Lower leg skin (tissue), 4 donors: ENCODE results near the gene SUSD4. TPM values are rescaled to one million over a fixed set of nuclear protein-coding genes. Genes with fewer than 3 reads are reported as not detected.
A peak's percentile ranks its signal among the peaks of the same experiment; 100 is the strongest.

Source experiments
- DNase-seq, 2 donors: peaks; one replicate each; pipeline ENCODE4 v3.0.0-alpha.2; 2019; ENCODE audit warnings: low spot score in 2 of 2
- H3K4me3 ChIP-seq: fragments of 200-600 bp; sonication (generic); 2 replicates; pipeline ENCODE4 v1.5.1; 2017; ENCODE audit warnings: mild to moderate bottlenecking, low read depth; ENCODE audit not compliant: poor library complexity, severe bottlenecking
- POLR2A ChIP-seq, 2 donors: fragments of 450-650 bp; IDR thresholded peaks; one replicate each; pipeline ENCODE4 v1.6.1; 2016 to 2017; ENCODE audit warnings: antibody characterized with exemption in 2 of 2, mild to moderate bottlenecking in 1 of 2, moderate library complexity in 1 of 2
- WGBS, 2 donors: methylation state at CpG; one replicate each; pipeline ENCODE4 v1.1.5; 2018; 5-methylcytosine and 5-hydroxymethylcytosine counted together
- intact Hi-C: fragments of 100-400 bp; cut with DNase I; formaldehyde crosslinking; loops from one replicate; pipeline ENCODE4 v1.15.0; 2023; ENCODE audit warnings: low total_unique reads
- total RNA-seq, 4 donors: library from RNA; depleted of rRNA; stranded (reverse); fragments of >200 nt; gene quantifications; one replicate each; pipeline ENCODE4 v1.1.0, GENCODE V29; 2016
- TF ChIP-seq, protein P1 (sequence below), 3 donors: fragments of 450-650 bp; IDR thresholded peaks; one replicate each; pipeline ENCODE4 v1.5.1; 2016; ENCODE audit warnings: antibody characterized with exemption in 3 of 3, mild to moderate bottlenecking in 3 of 3, moderate library complexity in 2 of 3

SUSD4 gene
- total RNA-seq, 4 donors from 2014 or later = 2.7 to 6.8 (median 3.8) TPM

DNA sequence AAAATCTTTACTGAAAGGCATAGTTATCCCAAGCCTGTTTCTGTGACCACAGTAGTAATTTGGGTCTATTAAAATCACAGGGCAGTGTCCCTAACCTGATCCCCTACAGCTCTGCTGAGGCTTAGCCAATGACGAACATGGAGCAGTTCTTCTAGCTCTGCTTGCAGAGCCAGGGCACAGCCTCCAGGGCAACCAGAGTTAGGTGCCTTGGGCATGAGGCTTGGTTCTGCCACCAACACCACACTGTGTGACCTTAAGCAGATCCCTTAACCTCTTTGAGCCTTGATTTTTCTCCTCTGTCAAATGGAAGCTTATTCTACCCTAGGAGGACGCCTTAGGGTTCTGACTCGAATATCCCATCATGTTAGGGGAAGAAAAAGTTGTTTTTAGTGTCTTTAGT is 134.2 kb downstream of the SUSD4 start:
- WGBS, 2 donors = 75 to 87% methylated on average over 3 of the region's 3 CpGs
- TF ChIP-seq POLR2A (IDR thresholded peaks at IDR 0.05) = no peak
- TF ChIP-seq, protein P1, sequence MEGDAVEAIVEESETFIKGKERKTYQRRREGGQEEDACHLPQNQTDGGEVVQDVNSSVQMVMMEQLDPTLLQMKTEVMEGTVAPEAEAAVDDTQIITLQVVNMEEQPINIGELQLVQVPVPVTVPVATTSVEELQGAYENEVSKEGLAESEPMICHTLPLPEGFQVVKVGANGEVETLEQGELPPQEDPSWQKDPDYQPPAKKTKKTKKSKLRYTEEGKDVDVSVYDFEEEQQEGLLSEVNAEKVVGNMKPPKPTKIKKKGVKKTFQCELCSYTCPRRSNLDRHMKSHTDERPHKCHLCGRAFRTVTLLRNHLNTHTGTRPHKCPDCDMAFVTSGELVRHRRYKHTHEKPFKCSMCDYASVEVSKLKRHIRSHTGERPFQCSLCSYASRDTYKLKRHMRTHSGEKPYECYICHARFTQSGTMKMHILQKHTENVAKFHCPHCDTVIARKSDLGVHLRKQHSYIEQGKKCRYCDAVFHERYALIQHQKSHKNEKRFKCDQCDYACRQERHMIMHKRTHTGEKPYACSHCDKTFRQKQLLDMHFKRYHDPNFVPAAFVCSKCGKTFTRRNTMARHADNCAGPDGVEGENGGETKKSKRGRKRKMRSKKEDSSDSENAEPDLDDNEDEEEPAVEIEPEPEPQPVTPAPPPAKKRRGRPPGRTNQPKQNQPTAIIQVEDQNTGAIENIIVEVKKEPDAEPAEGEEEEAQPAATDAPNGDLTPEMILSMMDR (IDR thresholded peaks at IDR 0.05) = no peak
- DNase-seq = peak in 1 of 2 donors; percentile 50
- intact Hi-C loops = no loop called here
- H3K4me3 ChIP-seq = no peak overlapping the region

DNA sequence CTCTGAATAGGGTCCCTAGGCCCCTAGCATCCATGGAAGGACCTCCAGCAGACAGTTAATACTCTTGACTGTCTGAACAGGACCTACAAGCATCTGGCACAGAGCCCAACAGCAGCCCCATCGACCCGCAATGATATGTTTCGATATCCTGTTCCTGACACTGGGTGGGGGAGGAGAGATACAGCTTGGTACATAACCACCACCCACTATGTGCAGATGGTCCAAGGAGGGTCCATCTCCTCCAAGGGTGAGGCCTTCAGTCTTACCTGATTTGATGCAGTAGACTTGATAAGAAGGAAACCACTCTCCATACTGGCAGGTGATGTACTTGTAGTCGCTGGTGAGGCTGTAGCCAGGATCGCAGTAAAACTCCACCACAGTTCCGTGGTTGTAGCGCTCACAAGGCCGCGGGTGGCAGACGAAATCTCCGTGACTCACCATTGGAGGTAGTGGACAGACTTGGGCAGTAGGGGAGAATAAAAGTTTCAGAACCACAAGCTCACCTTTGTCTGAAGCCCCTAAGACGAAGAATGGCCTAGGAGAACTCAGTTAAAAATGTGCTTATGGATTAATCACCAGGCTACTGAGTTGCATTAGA is 134.9 kb downstream of the SUSD4 start:
- DNase-seq = peak in 1 of 2 donors; percentile 75
- intact Hi-C loops = no loop called here
- WGBS, 2 donors = 91 to 92% methylated on average over 12 of the region's 12 CpGs
- no peak overlapping the region for H3K4me3 ChIP-seq
- TF ChIP-seq, protein P1 (IDR thresholded peaks at IDR 0.05) = no peak
- no peak for TF ChIP-seq POLR2A (IDR thresholded peaks at IDR 0.05)

DNA sequence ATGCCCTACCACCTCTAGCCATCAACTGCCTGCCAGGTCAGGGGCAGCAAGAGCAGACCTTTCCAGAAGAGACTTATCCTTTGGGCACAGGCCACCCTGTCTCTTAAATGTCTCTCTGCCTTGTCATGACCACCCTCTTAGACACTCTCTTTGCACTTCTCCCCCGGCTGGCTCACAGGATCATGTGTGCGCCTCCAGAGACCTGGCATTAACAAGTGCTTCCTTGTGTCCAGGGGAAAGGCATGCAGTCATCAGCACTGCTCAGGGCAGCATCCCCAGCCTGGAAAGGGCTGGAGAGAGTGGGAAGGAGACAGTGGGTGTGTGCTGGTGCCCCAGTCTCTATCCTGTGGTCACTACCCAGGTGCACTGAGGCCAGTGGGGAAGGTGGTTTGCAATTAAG is 135.8 kb downstream of the SUSD4 start:
- intact Hi-C loops = no loop called here
- TF ChIP-seq, protein P1 (IDR thresholded peaks at IDR 0.05) = no peak
- no peak for TF ChIP-seq POLR2A (IDR thresholded peaks at IDR 0.05)
- peak in 1 of 2 donors; percentile 62 for DNase-seq
- no peak overlapping the region for H3K4me3 ChIP-seq
- 84 to 97% methylated on average over 2 of the region's 2 CpGs for WGBS, 2 donors

DNA sequence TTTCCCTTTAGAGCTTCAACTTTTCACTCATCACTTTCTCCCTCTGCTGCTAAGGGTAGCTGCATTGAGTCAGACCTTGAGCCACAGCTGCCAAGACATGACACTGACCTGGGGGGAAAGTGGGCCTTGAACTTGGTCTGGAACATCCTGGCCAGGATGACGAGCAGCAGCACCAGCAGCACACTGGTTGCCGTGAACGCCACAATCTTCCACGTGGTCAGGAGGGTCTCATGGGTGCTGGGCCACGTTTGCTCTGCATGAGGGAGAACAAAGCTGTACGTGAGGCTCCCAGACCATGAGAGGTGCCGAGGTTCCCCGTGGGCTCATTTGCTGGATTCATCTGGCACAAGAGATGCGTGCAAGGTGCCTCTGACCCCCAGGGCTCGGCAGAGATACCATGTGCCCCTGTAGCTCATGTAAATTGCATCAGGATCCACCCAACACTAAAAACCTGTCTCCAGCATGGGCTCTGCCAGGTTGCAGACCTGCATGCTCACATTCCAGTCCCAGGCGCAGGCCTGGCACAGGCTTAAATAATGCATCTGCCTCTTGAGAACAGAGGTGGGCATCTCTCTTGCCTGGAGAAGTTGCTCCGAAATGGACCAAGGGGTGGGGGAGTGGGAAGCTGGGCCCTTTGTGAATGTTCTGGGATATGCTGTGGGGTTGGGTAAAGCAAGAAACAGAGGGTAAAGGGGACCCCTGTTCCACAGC is 136.3 kb downstream of the SUSD4 start:
- peak in 1 of 2 donors; percentile 76 for DNase-seq
- intact Hi-C loops = no loop called here
- H3K4me3 ChIP-seq = no peak overlapping the region
- 68 to 87% methylated on average over 5 to 12 of the region's 12 CpGs for WGBS, 2 donors
- TF ChIP-seq POLR2A (IDR thresholded peaks at IDR 0.05) = no peak
- TF ChIP-seq, protein P1 (IDR thresholded peaks at IDR 0.05) = no peak

DNA sequence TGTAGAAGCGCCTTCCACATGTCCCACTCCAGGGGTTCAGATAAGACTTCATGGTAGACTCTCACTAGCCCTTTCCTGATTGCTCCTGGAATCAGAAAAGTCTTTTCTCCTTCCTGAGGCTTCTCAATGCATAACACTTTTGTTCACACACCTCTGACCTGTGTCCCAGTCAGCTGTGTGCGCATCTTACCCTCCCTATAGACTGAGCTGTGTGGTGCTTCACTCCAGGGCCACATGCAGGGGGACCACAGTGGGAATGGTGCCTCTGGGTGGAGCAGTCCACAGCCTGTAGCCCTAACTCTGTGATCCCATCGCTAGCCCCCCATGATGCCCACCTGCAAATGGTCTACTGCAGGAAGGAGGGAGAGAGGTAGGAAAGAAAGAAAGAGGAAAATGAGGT is 136.9 kb downstream of the SUSD4 start:
- H3K4me3 ChIP-seq = no peak overlapping the region
- 96 to 100% methylated on average over 3 of the region's 3 CpGs for WGBS, 2 donors
- peak in 1 of 2 donors; percentile 50 for DNase-seq
- TF ChIP-seq POLR2A (IDR thresholded peaks at IDR 0.05) = no peak
- TF ChIP-seq, protein P1 (IDR thresholded peaks at IDR 0.05) = no peak
- intact Hi-C loops = no loop called here
